Tibial artery (tissue), 4 donors: ENCODE results near the gene SEMA4B.

Experiments
- DNase-seq, 2 donors: peaks; one replicate each; pipeline ENCODE4 v3.0.0-alpha.2; 2019
- H3K27ac ChIP-seq, 2 donors: fragments of 200-600 bp; sonication (generic) in 1 of 2; 1 replicate in 1 of 2; 2 replicates in 1 of 2; pipeline ENCODE4 v1.5.1; 2018 to 2019; ENCODE audit warnings: mild to moderate bottlenecking in 1 of 2
- H3K27me3 ChIP-seq, 2 donors: fragments of 200-600 bp; sonication (generic) in 1 of 2; one replicate each; pipeline versions ENCODE4 v1.5.1 to v1.6.0; 2016 to 2019
- H3K36me3 ChIP-seq, 3 donors: fragments of 200-600 bp; sonication (generic) in 2 of 3; one replicate each; pipeline ENCODE4 v1.5.1; 2016 to 2019; ENCODE audit warnings: mild to moderate bottlenecking in 2 of 3
- H3K4me1 ChIP-seq, 4 donors: fragments of 200-600 bp; sonication (generic) in 2 of 4; 1 replicate in 3 of 4; 2 replicates in 1 of 4; pipeline ENCODE4 v1.5.1; 2016 to 2019
- H3K4me3 ChIP-seq, 2 donors: fragments of 200-600 bp; sonication (generic) in 1 of 2; 1 replicate in 1 of 2; 2 replicates in 1 of 2; pipeline ENCODE4 v1.5.1; 2018 to 2019; ENCODE audit warnings: mild to moderate bottlenecking in 2 of 2
- H3K9me3 ChIP-seq, 3 donors: fragments of 200-600 bp; sonication (generic) in 1 of 3; one replicate each; pipeline ENCODE4 v1.5.1; 2016 to 2019
- CTCF ChIP-seq, 2 experiments: fragments of 200-600 bp in 1 of 2; fragments of 450-650 bp in 1 of 2; IDR thresholded peaks; one replicate each; pipeline ENCODE4 v1.5.1; 2017 to 2019; ENCODE audit warnings: antibody characterized with exemption in 2 of 2, mild to moderate bottlenecking in 1 of 2, moderate library complexity in 1 of 2
- intact Hi-C: fragments of 100-400 bp; cut with DNase I; formaldehyde crosslinking; loops from one replicate; pipeline ENCODE4 v1.15.0; 2023; ENCODE audit warnings: low total_unique reads

Gene SEMA4B

GRCh38 chr15:90228960-90229359 is 27.8 kb downstream of the SEMA4B start:
- Histone ChIP-seq H3K27me3 (no peaks in the 10 kb centered on the region), H3K4me1 (peaks cover 0 to 34% (median 20%) of the 10 kb centered on the region in 4 donors), H3K4me3 (no peak overlapping the region), H3K27ac (no peak overlapping the region), H3K36me3 (peaks cover 60 to 77% (median 74%) of the 10 kb centered on the region in 3 donors), H3K9me3 (no peaks in the 10 kb centered on the region)
- intact Hi-C loops = no loop called here
- TF ChIP-seq CTCF (IDR thresholded peaks at IDR 0.05) = no peak
- DNase-seq = no peak

GRCh38 chr15:90230071-90230494 is 29.0 kb downstream of the SEMA4B start:
- intact Hi-C loops = no loop called here
- no peak for DNase-seq
- Histone ChIP-seq H3K27ac (no peak overlapping the region), H3K4me1 (peaks cover 0 to 41% (median 24%) of the 10 kb centered on the region in 4 donors), H3K9me3 (no peaks in the 10 kb centered on the region), H3K4me3 (no peak overlapping the region), H3K27me3 (no peaks in the 10 kb centered on the region), H3K36me3 (peaks cover 49 to 65% (median 63%) of the 10 kb centered on the region in 3 donors)
- TF ChIP-seq CTCF (IDR thresholded peaks at IDR 0.05) = no peak

GRCh38 chr15:90230610-90231009 is 29.5 kb downstream of the SEMA4B start:
- H3K4me1 ChIP-seq = peaks cover 0 to 41% (median 25%) of the 10 kb centered on the region in 4 donors
- H3K36me3 ChIP-seq = peaks cover 44 to 60% (median 58%) of the 10 kb centered on the region in 3 donors
- H3K4me3 ChIP-seq = no peak overlapping the region
- no peaks in the 10 kb centered on the region for H3K9me3 ChIP-seq
- intact Hi-C loops = no loop called here
- no peaks in the 10 kb centered on the region for H3K27me3 ChIP-seq
- no peak for DNase-seq
- no peak overlapping the region for H3K27ac ChIP-seq
- TF ChIP-seq CTCF (IDR thresholded peaks at IDR 0.05) = no peak

GRCh38 chr15:90231028-90232017 is 30.2 kb downstream of the SEMA4B start:
- peaks cover 37 to 58% (median 51%) of the 10 kb centered on the region in 3 donors for H3K36me3 ChIP-seq
- H3K27ac ChIP-seq = peak overlapping the region in 1 of 2 donors; percentile 20
- intact Hi-C loops = no loop called here

GRCh38 chr15:90232196-90232595 is 31.1 kb downstream of the SEMA4B start:
- DNase-seq = no peak
- Histone ChIP-seq H3K4me3 (peak overlapping the region in 1 of 2 donors; percentile 97), H3K4me1 (peaks cover 0 to 41% (median 25%) of the 10 kb centered on the region in 4 donors), H3K36me3 (peaks cover 28 to 57% (median 43%) of the 10 kb centered on the region in 3 donors), H3K27ac (peak overlapping the region; percentile 92 to 96), H3K27me3 (no peaks in the 10 kb centered on the region), H3K9me3 (no peaks in the 10 kb centered on the region)
- TF ChIP-seq CTCF (IDR thresholded peaks at IDR 0.05) = no peak
- intact Hi-C loops = no loop called here

More at GRCh38 chr15:90231028-90232017, 30.2 kb downstream of the SEMA4B start:
- no peak overlapping the region for H3K4me3 ChIP-seq
- no peaks in the 10 kb centered on the region for H3K27me3 ChIP-seq
- peaks cover 0 to 41% (median 25%) of the 10 kb centered on the region in 4 donors for H3K4me1 ChIP-seq
- TF ChIP-seq CTCF (IDR thresholded peaks at IDR 0.05) = no peak
- no peaks in the 10 kb centered on the region for H3K9me3 ChIP-seq
- peak in 1 of 2 donors; percentile 51 for DNase-seq
